Dermis microvascular lymphatic vessel endothelial cell (primary cell): ENCODE measurements around the gene ZBTB7A. TPM values are rescaled to one million over a fixed set of nuclear protein-coding genes. Genes with fewer than 3 reads are reported as not detected.

Experiments
- DNase-seq, 2 donors: peaks; one replicate each; pipeline versions ENCODE4 v3.0.0 to v3.0.0-alpha.2; 2010; ENCODE audit warnings: low read depth in 2 of 2
- total RNA-seq: library from RNA; depleted of rRNA; stranded (reverse); fragments of >200 nt; gene quantifications from 2 replicates; pipeline ENCODE4 v1.2.1, GENCODE V29; 2014

Gene ZBTB7A
- total RNA-seq, 1 donor from 2014 or later, result 7.2 TPM

GRCh38 chr19:4068047-4068966 lies 1.6 kb upstream of the ZBTB7A start:
- DNase-seq, result no peak

GRCh38 chr19:4067396-4068046 lies 822 bp upstream of the ZBTB7A start:
- peak in 1 of 2 donors; percentile 49 for DNase-seq

GRCh38 chr19:4066176-4066606 lies 508 bp downstream of the ZBTB7A start:
- no peak for DNase-seq

- peak; percentile 94 to 99 for DNase-seq
Measured at GRCh38 chr19:4065430-4066175, 1.1 kb downstream of the ZBTB7A start.

GRCh38 chr19:4064496-4065260 lies 2.0 kb downstream of the ZBTB7A start:
- peak in 1 of 2 donors; percentile 52 for DNase-seq

GRCh38 chr19:4064149-4064495 lies 2.6 kb downstream of the ZBTB7A start:
- DNase-seq, result peak in 1 of 2 donors; percentile 48

GRCh38 chr19:4063369-4064148 lies 3.1 kb downstream of the ZBTB7A start:
- no peak for DNase-seq

GRCh38 chr19:4062419-4063368 lies 4.0 kb downstream of the ZBTB7A start:
- no peak for DNase-seq

GRCh38 chr19:4061683-4062418 lies 4.8 kb downstream of the ZBTB7A start:
- DNase-seq, result no peak

GRCh38 chr19:4061178-4061682 lies 5.5 kb downstream of the ZBTB7A start:
- peak in 1 of 2 donors; percentile 36 for DNase-seq

GRCh38 chr19:4060621-4061177 lies 6.0 kb downstream of the ZBTB7A start:
- DNase-seq, result no peak

- DNase-seq, result no peak
Measured at GRCh38 chr19:4059891-4060620, 6.6 kb downstream of the ZBTB7A start.

GRCh38 chr19:4059453-4059871 lies 7.2 kb downstream of the ZBTB7A start:
- DNase-seq, result no peak

- DNase-seq, result no peak
Measured at GRCh38 chr19:4058693-4059452, 7.8 kb downstream of the ZBTB7A start.

- peak; percentile 67 to 82 for DNase-seq
Measured at GRCh38 chr19:4057931-4058692, 8.6 kb downstream of the ZBTB7A start.

GRCh38 chr19:4055209-4055552 lies 11.5 kb downstream of the ZBTB7A start:
- DNase-seq, result no peak
